Activated T-cell treated with anti-CD3 and anti-CD28 coated beads for 24 hours (primary cell): Measurements from ENCODE around the gene CHPF.

Source experiments
- DNase-seq: peaks from one replicate; pipeline ENCODE4 v3.0.0-alpha.2; 2020; ENCODE audit warnings: low read depth

The CHPF gene

DNA sequence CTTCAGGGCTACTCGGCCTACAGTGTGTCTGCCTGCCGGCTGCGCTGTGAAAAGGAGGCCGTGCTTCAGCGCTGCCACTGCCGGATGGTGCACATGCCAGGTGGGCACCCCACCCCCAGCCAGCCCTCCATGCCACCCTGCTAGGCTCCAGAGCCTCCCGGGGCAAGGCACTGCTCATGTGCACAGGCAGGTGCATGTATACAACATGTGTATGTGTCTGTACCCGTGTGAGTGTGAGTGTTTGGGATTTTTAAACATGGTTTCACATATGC is 11.3 kb downstream of the CHPF start:
- no peak for DNase-seq

DNA sequence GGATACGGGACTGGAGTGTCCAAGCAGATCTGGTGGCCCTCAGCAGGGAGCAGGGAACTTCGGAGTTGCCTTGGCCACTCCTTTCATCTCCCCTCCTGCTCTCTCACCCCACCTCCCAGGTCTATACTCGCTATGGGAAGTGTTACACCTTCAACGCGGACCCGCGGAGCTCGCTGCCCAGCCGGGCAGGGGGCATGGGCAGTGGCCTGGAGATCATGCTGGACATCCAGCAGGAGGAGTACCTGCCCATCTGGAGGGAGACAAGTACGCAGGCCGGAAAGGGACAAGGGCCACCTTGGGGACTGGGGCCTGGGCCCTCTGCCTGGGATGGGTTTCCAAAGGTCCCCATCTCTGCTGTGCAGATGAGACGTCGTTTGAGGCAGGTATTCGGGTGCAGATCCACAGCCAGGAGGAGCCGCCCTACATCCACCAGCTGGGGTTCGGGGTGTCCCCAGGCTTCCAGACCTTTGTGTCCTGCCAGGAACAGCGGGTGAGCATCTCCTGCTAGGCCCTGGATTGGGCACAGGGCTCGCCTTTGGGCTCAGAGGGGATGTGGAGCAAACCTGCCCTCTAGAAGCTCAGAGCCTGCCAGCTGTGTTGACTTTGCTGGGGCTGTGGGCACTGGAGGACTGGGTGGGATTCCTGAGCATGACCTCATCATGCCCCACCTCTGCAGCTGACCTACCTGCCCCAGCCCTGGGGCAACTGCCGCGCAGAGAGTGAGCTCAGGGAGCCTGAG is 11.8 kb downstream of the CHPF start:
- DNase-seq: no peak

DNA sequence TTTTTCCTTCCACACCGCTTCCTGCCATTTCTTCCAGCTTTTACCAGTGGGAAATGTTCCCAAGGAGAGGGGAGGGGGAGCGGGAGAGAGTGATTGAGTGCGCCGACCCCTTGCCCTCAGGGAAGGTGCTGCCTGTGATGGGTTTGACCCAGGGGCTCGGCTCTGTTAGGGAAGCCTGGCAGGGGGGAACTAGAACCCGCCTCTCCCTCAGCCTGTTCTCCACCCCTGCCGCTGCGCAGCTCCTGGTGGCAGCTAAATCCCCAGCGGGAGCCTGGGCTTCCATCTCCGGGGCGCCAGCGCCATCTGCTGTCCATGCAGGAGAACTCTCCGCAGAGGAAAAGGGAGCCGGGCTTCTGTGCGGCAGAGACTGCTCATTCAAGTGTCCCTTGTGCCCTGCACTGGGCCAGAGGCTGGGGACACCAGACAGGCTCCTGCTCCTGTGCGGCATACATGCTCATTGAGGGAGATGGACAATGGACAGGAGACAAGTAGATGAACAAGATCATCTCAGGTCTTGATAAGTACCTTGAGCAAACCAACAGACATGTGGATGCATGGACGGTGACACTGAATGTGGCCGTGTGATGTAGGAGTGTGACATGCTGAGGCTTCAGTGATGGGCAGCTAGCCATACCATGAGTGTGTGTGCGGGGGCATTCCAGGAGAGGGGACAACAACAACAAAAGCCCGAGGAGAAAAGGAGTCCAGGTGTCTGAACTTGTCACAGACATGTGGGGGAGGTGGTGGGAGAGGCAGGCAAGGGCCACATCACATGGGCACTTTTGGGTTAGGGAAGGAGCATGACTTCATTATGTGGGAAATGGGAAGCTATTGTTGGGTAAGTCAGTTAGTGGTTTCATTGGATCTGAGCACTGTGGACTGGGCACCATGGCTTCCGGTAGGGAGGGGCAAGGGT is 13.3 kb downstream of the CHPF start:
- peak; percentile 83 for DNase-seq

GRCh38 chr2:219527472-219527871 is 16.1 kb downstream of the CHPF start:
- DNase-seq: no peak

DNA sequence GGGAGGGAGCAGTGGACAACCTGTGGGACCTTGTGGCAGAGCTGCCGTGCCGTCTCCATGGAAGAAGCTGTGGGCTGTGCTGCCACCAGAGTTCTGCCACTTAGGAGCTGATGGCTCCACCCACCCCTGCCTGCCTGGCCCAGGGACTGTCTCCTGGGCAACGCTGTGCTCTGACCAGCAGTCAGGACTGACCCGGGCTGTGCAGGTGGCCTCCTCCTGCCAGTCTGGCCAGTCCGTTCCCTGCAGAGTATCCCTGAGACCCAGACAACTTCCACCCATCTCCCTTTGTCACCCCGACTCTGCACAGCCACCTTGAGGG is 16.6 kb downstream of the CHPF start:
- no peak for DNase-seq

DNA sequence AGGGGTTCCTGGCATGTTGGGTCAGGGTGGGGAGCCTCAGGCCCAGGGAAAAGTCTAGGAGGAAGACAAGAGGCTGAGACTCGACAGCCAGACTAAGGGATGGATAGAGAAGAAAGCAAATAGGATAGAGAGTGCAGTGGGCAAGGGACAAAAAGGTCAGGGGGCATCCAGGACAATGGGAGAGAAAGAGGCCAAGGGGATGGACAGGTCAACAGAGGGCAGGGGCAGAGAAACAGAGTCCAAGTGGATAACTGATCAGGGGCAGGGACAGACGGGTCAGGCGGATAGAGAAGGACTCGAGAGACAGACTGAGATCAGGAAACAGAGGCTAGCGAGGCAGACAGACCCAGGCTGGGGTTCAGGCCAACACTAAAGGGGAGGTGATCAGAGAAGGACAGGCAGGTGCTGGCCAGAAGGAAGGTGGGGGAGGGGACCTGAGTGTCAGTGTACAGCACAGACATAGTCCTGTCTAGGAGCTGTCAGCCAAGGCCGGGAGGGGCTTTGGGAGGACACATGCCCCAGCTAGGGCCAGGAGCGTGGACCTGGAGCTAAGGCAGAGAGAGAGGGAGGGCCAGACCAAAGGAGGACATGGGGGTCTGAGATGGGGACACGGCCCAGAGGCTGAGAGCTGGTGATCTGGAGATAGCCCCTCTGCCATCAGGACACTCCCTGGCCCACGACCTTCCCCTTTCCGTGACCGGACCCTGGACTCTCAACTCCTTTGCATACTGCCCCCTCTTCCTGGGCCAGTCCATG is 17.1 kb downstream of the CHPF start:
- DNase-seq: no peak

DNA sequence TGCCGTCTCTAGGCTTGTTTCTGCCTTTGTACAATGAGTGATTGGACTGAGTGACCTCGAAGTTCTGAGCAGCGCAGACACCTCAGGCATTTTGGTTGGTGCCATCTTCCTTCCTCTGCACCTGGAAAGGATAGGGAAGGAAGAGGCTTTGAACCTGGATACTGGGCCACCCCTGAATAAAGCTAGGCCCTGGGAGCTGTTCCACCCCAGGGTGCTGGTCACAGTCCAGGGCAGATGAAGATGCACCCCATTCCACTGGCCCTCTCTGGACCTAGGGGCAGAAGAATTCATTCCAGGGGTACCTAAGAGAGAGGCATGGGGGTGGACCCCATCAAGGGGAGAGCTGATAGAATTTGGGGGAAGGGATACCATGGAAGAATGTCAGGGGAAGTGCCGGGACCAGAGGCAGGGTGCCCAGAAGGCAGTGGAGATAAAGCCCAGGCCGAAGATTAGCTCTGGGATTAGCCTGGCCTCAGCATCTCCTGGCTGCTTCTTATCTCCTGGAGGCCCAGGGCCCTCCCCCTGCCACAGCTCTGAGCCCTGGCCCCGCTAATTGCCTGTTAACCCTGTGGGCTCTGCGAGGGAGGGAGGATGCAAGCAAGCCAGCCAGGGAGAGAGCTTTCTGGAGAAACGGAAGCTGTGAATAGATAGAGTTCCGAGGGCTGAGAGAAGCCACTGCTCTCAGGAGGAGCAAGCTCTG is 17.9 kb downstream of the CHPF start:
- no peak for DNase-seq

GRCh38 chr2:219524817-219525216 is 18.8 kb downstream of the CHPF start:
- no peak for DNase-seq

DNA sequence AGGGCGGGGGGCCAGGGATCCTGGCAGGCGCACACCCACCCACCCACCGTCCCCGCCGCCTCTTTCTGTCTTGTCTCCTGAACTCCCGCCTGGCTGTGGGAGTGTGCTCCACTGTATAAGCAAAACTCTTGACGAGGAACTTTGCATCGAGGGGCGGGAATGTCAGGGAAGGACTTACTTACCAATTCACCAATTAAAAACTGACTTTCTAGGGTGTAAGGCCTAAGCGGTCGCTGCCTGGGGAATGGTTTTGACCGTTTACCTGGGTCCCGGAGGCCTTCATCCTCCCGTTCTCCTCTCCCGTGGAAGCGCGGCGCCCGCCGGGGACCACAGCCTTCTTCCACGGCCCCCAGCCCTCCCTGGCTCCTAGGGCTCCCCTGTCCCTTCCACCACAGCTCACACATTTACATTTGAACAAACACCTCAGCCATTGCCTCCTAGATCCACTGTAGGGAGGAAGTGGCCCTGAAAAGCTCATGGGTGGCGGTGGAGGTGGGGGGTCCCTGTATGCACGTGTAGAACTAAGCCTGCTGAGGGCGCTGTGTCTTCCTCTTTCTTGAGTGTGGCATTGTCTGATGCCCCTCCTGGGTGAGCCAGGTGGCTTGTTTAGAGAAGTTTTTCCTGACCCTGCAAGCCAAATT is 20.5 kb downstream of the CHPF start:
- no peak for DNase-seq

- no peak for DNase-seq
These were observed 21.2 kb downstream of the CHPF start for GRCh38 chr2:219522111-219523030.

GRCh38 chr2:219521066-219521880 is 22.3 kb downstream of the CHPF start:
- DNase-seq: no peak

DNA sequence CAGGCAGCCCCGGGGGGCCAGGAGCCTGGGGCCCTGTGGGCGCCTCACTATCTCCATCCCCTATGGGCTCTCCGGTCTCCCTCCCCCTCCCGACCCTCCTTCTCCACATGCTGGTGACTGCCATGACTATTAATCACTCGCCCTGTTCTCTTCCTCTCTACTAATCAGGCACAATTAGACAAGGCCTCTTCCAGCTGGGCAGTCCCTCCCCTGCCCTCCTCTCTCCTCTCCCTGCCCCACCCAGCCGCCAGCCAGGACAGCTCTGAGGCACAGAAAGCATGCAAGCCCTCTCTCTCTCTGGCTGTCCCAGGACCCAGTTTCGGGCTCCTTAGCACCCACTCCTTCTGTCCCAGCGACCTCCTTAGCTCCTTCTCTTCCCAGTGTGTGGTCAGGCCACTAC is 23.5 kb downstream of the CHPF start:
- DNase-seq: no peak

- DNase-seq: no peak
These were observed 24.1 kb downstream of the CHPF start for GRCh38 chr2:219519526-219519916.

GRCh38 chr2:219517954-219518778 is 25.4 kb downstream of the CHPF start:
- no peak for DNase-seq

DNA sequence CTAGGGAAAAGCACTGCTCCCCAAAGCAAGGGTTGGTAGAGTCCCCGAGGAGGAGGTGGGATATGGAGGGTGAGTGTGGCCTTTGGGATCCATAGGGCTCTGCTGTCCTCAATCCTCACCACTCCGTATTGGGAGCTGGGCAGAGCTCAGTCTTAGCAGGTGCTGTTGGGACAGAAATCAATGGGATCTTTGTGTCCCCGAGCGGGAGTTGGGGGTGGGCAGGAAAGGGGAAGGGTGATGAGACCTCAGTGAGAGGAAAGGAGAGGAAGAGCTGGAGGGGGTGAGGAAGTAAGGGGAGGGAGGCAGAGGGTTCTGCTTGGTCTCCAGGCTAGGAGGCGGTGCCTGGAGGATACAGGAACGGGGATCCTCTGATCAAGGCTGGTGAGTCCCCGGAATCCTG is 26.7 kb downstream of the CHPF start:
- no peak for DNase-seq

DNA sequence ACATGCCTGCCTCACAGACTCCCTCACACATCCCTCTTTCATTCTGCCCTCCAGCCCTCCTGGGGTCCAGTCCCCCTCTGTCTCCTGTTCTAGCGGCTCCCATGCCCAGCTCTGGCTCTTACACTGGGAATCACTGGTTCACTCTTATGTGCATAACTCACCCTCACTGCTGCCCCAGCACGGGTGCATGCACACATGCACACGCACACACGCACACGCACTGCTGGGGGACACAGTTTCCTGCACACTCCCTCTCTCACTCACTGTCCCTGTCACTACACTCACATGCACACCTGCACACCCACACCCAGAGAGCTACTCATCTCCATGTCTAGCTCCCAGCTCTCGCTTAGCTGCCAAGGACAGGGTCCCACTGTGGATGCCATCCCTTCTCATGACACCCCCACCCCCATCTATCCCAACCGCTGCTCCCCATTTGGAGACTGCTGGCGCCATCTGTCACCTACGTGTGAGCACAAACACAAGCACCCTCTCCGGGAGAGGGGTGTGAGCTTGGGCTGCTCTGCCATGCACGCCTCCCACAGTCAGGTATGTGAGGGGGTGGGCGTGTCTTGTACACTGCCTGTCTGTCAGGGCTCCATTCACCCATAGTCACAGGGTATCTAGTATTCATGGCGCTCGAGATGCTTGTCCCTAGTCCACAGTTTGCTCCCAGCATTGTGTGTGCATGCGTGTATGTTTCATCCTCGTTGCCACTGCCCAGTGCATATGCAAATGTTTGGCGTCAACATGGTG is 27.6 kb downstream of the CHPF start:
- DNase-seq: no peak

DNA sequence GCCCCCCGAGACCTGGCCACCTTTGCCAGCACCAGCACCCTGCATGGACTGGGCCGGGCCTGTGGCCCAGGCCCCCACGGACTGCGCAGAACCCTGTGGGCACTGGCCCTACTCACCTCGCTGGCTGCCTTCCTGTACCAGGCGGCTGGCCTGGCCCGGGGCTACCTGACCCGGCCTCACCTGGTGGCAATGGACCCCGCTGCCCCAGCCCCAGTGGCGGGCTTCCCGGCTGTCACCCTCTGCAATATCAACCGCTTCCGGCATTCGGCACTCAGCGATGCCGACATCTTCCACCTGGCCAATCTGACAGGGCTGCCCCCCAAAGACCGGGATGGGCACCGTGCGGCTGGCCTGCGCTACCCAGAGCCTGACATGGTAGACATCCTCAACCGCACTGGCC is 28.8 kb downstream of the CHPF start:
- no peak for DNase-seq

DNA sequence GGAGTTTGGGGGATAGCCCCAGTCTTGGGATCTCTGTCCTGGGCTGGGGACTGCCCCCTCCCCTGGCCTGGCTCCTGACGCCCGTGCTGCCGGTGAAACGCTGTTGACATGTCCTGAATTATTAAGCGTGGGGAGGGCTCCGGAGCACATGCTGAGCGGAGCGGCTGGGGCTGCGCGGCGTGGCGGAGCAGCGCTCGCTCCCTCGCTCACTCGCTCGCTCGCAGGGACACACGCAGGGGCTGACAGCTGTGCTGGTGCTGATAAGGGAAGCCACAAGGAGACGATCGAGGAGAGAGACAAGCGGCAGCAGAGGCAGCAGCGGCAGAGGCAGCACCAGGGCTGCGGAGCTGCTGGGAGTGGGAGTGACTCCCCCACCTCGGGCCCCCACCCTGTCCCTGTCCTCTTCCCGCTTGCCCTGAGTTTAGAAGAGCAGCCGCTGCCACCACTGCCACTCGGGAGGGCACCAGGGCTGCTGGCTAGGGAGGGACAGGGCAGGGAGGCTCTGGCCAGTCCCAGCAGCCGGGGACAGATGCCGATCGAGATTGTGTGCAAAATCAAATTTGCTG is 29.3 kb downstream of the CHPF start, which contains the start of gene ASIC4:
TSS of gene ASIC4 (plus strand) at position 287 of the 566 bp plus-strand sequence. CDS start at position 530, 243 bp downstream.
- DNase-seq: no peak
